ENCODE results near the gene CYB5R2.

The CYB5R2 gene

GRCh38 chr11:7636350-7636749 lies 37.0 kb downstream of the CYB5R2 start:
- DNase-seq, result no peak

DNA sequence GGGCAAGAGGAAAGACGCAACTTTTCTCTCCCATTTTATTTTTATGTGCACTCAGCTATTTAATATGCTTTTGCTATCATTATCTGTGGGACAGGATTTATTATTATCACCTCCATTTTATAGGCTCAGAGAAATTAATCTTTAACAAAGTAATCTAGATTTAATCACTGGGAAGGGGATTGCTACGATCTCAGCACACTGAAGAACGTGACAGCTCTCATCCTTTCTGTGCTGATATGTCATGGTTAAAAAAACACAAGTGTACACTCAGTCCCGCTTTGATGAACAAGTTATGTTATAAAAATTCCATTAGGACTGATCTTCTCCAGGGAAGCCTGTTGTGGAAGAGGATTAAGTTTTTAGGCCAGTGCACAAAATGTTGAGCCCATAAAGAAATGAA lies 37.6 kb downstream of the CYB5R2 start:
- DNase-seq, result no peak

DNA sequence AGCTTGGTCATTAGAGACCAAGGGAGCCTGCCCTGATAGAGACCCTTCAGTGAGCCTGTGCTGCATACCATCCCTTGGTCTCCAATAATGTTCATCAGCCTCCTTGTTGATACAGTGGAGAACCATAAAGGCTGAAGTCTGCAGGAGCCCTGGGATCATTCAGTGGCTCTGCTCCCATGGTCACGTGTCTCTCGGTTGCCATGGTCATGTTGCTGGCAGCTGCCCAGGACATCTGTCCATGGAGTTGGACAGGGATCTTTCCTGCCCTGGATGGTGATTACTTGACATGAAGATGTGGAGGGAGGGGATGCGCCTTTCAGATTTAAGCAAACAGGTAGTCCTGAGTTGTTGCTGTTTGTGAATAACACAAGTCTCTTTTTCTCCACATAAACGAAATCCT lies 38.2 kb downstream of the CYB5R2 start:
- DNase-seq, result no peak

DNA sequence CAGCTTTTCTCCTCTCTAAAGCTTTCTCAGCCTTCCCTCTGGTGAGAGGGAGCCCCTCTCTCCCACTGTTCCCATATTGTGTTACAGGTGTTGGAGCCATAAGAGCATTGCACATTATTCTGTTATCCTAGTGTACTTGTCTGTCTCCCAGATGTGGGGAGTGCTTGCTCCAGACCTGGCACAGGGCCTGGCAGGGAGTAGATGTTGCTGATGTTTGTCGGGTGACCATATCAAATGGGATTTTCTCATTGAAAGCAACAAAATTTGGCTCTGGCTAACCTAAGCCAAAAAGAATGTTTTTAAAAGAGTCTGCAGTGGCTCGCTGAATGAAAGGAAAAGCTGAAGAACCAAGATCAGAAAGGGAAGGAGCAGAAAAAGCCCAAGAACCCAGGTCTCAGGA lies 41.1 kb downstream of the CYB5R2 start:
- no peak for DNase-seq

GRCh38 chr11:7630002-7630401 lies 43.3 kb downstream of the CYB5R2 start:
- DNase-seq, result no peak

- no peak for DNase-seq
Observed at GRCh38 chr11:7628660-7629059, 44.6 kb downstream of the CYB5R2 start.

DNA sequence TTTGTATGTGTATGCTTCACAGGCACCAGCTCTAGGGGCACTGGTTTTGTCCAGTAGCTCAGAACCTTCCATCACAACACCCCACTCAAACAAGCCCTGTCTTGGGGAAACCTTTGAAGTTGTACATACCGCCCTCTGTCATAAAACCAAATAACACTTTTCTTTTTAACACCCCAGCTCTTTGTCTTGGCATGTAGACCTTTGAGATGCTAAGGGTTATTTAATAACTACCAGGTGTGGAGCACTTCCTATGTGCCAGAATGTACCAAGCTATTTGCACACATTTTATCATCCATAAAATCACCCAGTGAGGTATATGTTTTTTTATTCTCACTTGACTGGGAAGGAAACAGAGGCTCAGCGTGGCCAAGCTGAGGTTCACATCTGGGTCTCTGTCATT lies 50.6 kb downstream of the CYB5R2 start:
- DNase-seq, result no peak

- DNase-seq, result no peak
Observed at GRCh38 chr11:7621554-7621953, 51.7 kb downstream of the CYB5R2 start.

GRCh38 chr11:7621090-7621489 lies 52.2 kb downstream of the CYB5R2 start:
- no peak for DNase-seq

GRCh38 chr11:7619322-7619721 lies 54.0 kb downstream of the CYB5R2 start:
- no peak for DNase-seq

- DNase-seq, result no peak
Observed at GRCh38 chr11:7617032-7617431, 56.3 kb downstream of the CYB5R2 start.

Measured in NCI-H2107 (cell line).